HepG2 (cell line): ENCODE measurements around the gene GALNT5. TPM values are rescaled to one million over a fixed set of nuclear protein-coding genes. Genes with fewer than 3 reads are reported as not detected.

ENCODE experiments used
- ATAC-seq: fragments of 200-7000 bp; cut with Tn5 transposase; 3 replicates; pipeline ENCODE4 v1.9.1; 2020; ENCODE audit warnings: mild to moderate bottlenecking, moderate library complexity
- BruUV-seq: library from RNA; stranded (reverse); fragments of 400-500 nt; replicated peaks from 2 replicates; lab custom pipeline; 2021; lab: Mats Ljungman, UMichigan
- CTCF ChIA-PET: fragments of 300-600 bp; formaldehyde crosslinking; extraction: SDS; loops from one replicate; lab custom pipeline; 2021; ENCODE audit warnings: low total read pairs, inconsistent platforms, low intra/inter-chr PET ratio; lab: Yijun Ruan, JAX
- POLR2A ChIA-PET: fragments of 350-600 bp; sonication (Branson Sonifier 250); formaldehyde crosslinking; loops from one replicate; lab custom pipeline; 2020; ENCODE audit warnings: antibody characterized with exemption, inconsistent platforms; lab: Yijun Ruan, JAX
- DNase-seq: peaks from one replicate; pipeline ENCODE4 v3.0.0-alpha.2; 2015; ENCODE audit warnings: low spot score
- FAIRE-seq: peaks from 3 replicates; lab custom pipeline; 2011; peaks lifted over from hg19 to GRCh38; lab: Jason Lieb, UNC
- H2AFZ ChIP-seq: one replicate; pipeline ENCODE4 v1.6.1; 2011; ENCODE audit warnings: low read length, inconsistent platforms
- H3K27ac ChIP-seq: fragments of 300-600 bp; 3 replicates; pipeline ENCODE4 v1.8.0; 2011; ENCODE audit warnings: mixed run types, mild to moderate bottlenecking, mixed read lengths, low read length, inconsistent platforms; ENCODE audit not compliant: insufficient read depth; ENCODE audit errors: extremely low read length
- H3K27me3 ChIP-seq, 2 experiments: fragments of 200-600 bp in 1 of 2; 2 replicates in 1 of 2; 3 replicates in 1 of 2; pipeline versions ENCODE4 v1.6.0 to v1.8.0; 2011; ENCODE audit warnings: low read length in 2 of 2, mild to moderate bottlenecking in 2 of 2, moderate library complexity in 2 of 2, inconsistent platforms in 1 of 2; ENCODE audit not compliant: insufficient read depth in 2 of 2, control insufficient read depth in 1 of 2
- H3K36me3 ChIP-seq, 2 experiments: fragments of 200-600 bp in 1 of 2; replicated peaks in 1 of 2; 2 replicates in 1 of 2; 3 replicates in 1 of 2; pipeline versions ENCODE4 v1.5.1 to v1.8.0; 2011; ENCODE audit warnings: low read length in 2 of 2, inconsistent platforms in 1 of 2; ENCODE audit not compliant: insufficient read depth in 2 of 2, control insufficient read depth in 1 of 2
- H3K4me1 ChIP-seq: 2 replicates; pipeline ENCODE4 v1.5.1; 2012; ENCODE audit warnings: low read length, inconsistent platforms; ENCODE audit not compliant: insufficient read depth
- H3K4me2 ChIP-seq: 2 replicates; pipeline ENCODE4 v1.6.0; 2011; ENCODE audit warnings: low read depth, low read length, inconsistent platforms
- H3K4me3 ChIP-seq, 3 experiments: fragments of 200-600 bp in 1 of 3; sonication (generic), shearing (Covaris generic) in 1 of 3; replicated peaks in 1 of 3; 2 replicates each; pipeline ENCODE4 v1.5.1; 2011 to 2016; ENCODE audit warnings: low read length in 3 of 3, inconsistent platforms in 2 of 3, low read depth in 2 of 3, mild to moderate bottlenecking in 2 of 3, control low read depth in 1 of 3, mixed read lengths in 1 of 3; ENCODE audit not compliant: insufficient read depth in 1 of 3
- H3K79me2 ChIP-seq: one replicate; pipeline ENCODE4 v1.6.1; 2011; ENCODE audit warnings: low read length, inconsistent platforms; ENCODE audit not compliant: insufficient read depth
- H3K9ac ChIP-seq: 2 replicates; pipeline ENCODE4 v1.6.0; 2011; ENCODE audit warnings: mild to moderate bottlenecking, low read depth, low read length, inconsistent platforms; ENCODE audit not compliant: insufficient read depth
- H3K9me3 ChIP-seq: 2 replicates; pipeline ENCODE4 v1.5.1; 2012; ENCODE audit warnings: mild to moderate bottlenecking, low read length
- H4K20me1 ChIP-seq: 2 replicates; pipeline ENCODE4 v1.6.0; 2011; ENCODE audit warnings: inconsistent platforms, mild to moderate bottlenecking, low read length, moderate library complexity; ENCODE audit not compliant: insufficient read depth
- AHDC1 ChIP-seq: sonication (generic); formaldehyde crosslinking; IDR thresholded peaks from 2 replicates; pipeline ENCODE4 v1.5.1; 2020; ENCODE audit warnings: mild to moderate bottlenecking, missing genetic modification reagents, borderline replicate concordance
- ATF2 ChIP-seq: sonication (generic); formaldehyde crosslinking; IDR thresholded peaks from 2 replicates; pipeline ENCODE4 v1.4.0; 2020; ENCODE audit warnings: missing genetic modification reagents
- ATF4 ChIP-seq, 2 experiments: fragments of 450-650 bp in 1 of 2; sonication (generic) in 1 of 2; formaldehyde crosslinking; IDR thresholded peaks; 2 replicates each; pipeline versions ENCODE4 v1.5.0 to v1.8.0; 2020 to 2022; ENCODE audit warnings: mild to moderate bottlenecking in 1 of 2, missing genetic modification reagents in 1 of 2
- CAMTA2 ChIP-seq: sonication (generic); formaldehyde crosslinking; IDR thresholded peaks from 2 replicates; pipeline ENCODE4 v1.4.0; 2020; ENCODE audit warnings: mild to moderate bottlenecking, missing genetic modification reagents, borderline replicate concordance
- CREM ChIP-seq, 2 experiments: sonication (generic) in 1 of 2; formaldehyde crosslinking in 1 of 2; IDR thresholded peaks; 2 replicates each; pipeline versions ENCODE4 v1.4.0 to v1.6.1; 2016 to 2020; ENCODE audit warnings: antibody characterized with exemption in 1 of 2, mild to moderate bottlenecking in 1 of 2, missing genetic modification reagents in 1 of 2
- GTF3A ChIP-seq: sonication (generic); formaldehyde crosslinking; conservative IDR thresholded peaks from 2 replicates; pipeline ENCODE4 v1.4.0; 2020; ENCODE audit warnings: mild to moderate bottlenecking, missing genetic modification reagents
- RFX1 ChIP-seq: fragments of 450-650 bp; IDR thresholded peaks from 2 replicates; pipeline ENCODE4 v1.6.1; 2017
- SUZ12 ChIP-seq: fragments of 150-350 bp; IDR thresholded peaks from 2 replicates; pipeline ENCODE4 v1.6.1; 2014; ENCODE audit warnings: low read depth, low read length
- TP53 ChIP-seq: sonication (generic); formaldehyde crosslinking; conservative IDR thresholded peaks from 2 replicates; pipeline ENCODE4 v1.4.0; 2020; ENCODE audit warnings: missing genetic modification reagents
- ZNF17 ChIP-seq: sonication (generic); formaldehyde crosslinking; IDR thresholded peaks from 2 replicates; pipeline ENCODE4 v1.5.0; 2020; ENCODE audit warnings: mild to moderate bottlenecking, missing genetic modification reagents
- ZNF563 ChIP-seq: sonication (generic); formaldehyde crosslinking; IDR thresholded peaks from 2 replicates; pipeline ENCODE4 v1.8.0; 2022; ENCODE audit warnings: mild to moderate bottlenecking, moderate library complexity, missing genetic modification reagents
- ZNF891 ChIP-seq: sonication (generic); formaldehyde crosslinking; IDR thresholded peaks from 2 replicates; pipeline ENCODE4 v1.5.0; 2020; ENCODE audit warnings: mild to moderate bottlenecking, missing genetic modification reagents
- WGBS: methylation state at CpG from one replicate; pipeline ENCODE4 v1.1.6; 2017; ENCODE audit warnings: low lambda C conversion rate; 5-methylcytosine and 5-hydroxymethylcytosine counted together
- in situ Hi-C: cut with HindIII; loops from 2 replicates; pipeline ENCODE4 v1.10.0; 2017; ENCODE audit warnings: low pct_unique_long_range_greater_than_20kb; ENCODE audit not compliant: extremely low pct_ligation_motif_present
- intact Hi-C: fragments of 100-400 bp; cut with micrococcal nuclease; formaldehyde crosslinking; loops from one replicate; pipeline ENCODE4 v1.10.0; 2022; ENCODE audit not compliant: unreplicated experiment
- polyA plus RNA-seq, 8 experiments: library from polyadenylated mRNA; depleted of rRNA in 3 of 8; stranded (reverse) in 7 of 8; unstranded in 1 of 8; fragments of >200 nt; fragmentation: Illumina TruSeq in 4 of 8; extraction: Trizol in 4 of 8; gene quantifications; 2 replicates each; pipeline versions ENCODE4 v1.2.1 to v1.2.3, GENCODE V29; 2011 to 2016; ENCODE audit warnings: low read depth in 4 of 8, missing spikeins in 1 of 8, mixed read lengths in 1 of 8; ENCODE audit not compliant: insufficient read depth in 1 of 8
- total RNA-seq, 5 experiments: library from RNA; depleted of rRNA; stranded (reverse); fragments of >200 nt; fragmentation: Illumina TruSeq; extraction: Trizol; gene quantifications; 2 replicates each; pipeline ENCODE4 v1.2.3, GENCODE V29; 2016; ENCODE audit warnings: low read depth in 1 of 5

GALNT5 gene
- total and polyA plus RNA-seq, 2 of the 13 experiments (the other 11 are each of a cell fraction or from before 2014, with no cell fraction given), result not detected

GRCh38 chr2:157229572-157229971, 27.9 kb upstream of the GALNT5 start:
- Histone ChIP-seq H3K9ac (no peak overlapping the region), H3K4me2 (no peak overlapping the region), H3K4me3 (no peak overlapping the region), H4K20me1 (no peaks in the 10 kb centered on the region), H3K4me1 (no peaks in the 10 kb centered on the region), H3K27me3 (no peaks in the 10 kb centered on the region), H3K27ac (no peak overlapping the region), H3K79me2 (no peaks in the 10 kb centered on the region), H3K36me3 (no peaks in the 10 kb centered on the region), H3K9me3 (no peaks in the 10 kb centered on the region), H2AFZ (no peak overlapping the region)
- in situ Hi-C loops, result no loop called here
- ChIA-PET CTCF (no interaction called here), POLR2A (no interaction called here)
- TF ChIP-seq GTF3A (CRISPR knock-in tag) (no peak), ZNF17 (CRISPR knock-in tag) (no peak), AHDC1 (no peak)
- WGBS, result 15% methylated on average over 2 of the region's 2 CpGs
- FAIRE-seq (no peak), DNase-seq (no peak), ATAC-seq (no peak)
- intact Hi-C loops, result no loop called here
- no TSS peak for BruUV-seq

GRCh38 chr2:157231476-157231875, 26.0 kb upstream of the GALNT5 start:
- ATAC-seq, result no peak
- no peaks in the 10 kb centered on the region for H3K4me1 ChIP-seq
- in situ Hi-C loops (no loop called here), intact Hi-C loops (no loop called here)
- H3K4me2 ChIP-seq, result no peak overlapping the region
- BruUV-seq, result no TSS peak
- H3K27ac ChIP-seq, result no peak overlapping the region
- ChIA-PET POLR2A (no interaction called here), CTCF (no interaction called here)
- no peaks in the 10 kb centered on the region for H3K79me2 ChIP-seq
- no peak overlapping the region for H3K4me3 ChIP-seq
- H4K20me1 ChIP-seq, result no peaks in the 10 kb centered on the region
- no peak for FAIRE-seq
- no peak overlapping the region for H3K9ac ChIP-seq
- no peaks in the 10 kb centered on the region for H3K36me3 ChIP-seq
- DNase-seq, result no peak
- H2AFZ ChIP-seq, result no peak overlapping the region
- H3K9me3 ChIP-seq, result no peaks in the 10 kb centered on the region
- no peaks in the 10 kb centered on the region for H3K27me3 ChIP-seq
- TF ChIP-seq ATF2 (CRISPR knock-in tag) (no peak), CREM (IDR thresholded peaks at IDR 0.05) (no peak), CREM (CRISPR knock-in tag; IDR thresholded peaks at IDR 0.05) (no peak), ZNF563 (CRISPR knock-in tag) (no peak), TP53 (CRISPR knock-in tag) (no peak), CAMTA2 (CRISPR knock-in tag) (no peak), ZNF891 (CRISPR knock-in tag) (no peak), RFX1 (no peak), SUZ12 (no peak), ATF4 (CRISPR knock-in tag; IDR thresholded peaks at IDR 0.05) (no peak)
